ENCODE results near the gene MORN5. TPM values are rescaled to one million over a fixed set of nuclear protein-coding genes. Genes with fewer than 3 reads are reported as not detected.

The MORN5 gene
- total RNA-seq, 2 donors from 2014 or later, result 0.95 to 1.5 TPM

DNA sequence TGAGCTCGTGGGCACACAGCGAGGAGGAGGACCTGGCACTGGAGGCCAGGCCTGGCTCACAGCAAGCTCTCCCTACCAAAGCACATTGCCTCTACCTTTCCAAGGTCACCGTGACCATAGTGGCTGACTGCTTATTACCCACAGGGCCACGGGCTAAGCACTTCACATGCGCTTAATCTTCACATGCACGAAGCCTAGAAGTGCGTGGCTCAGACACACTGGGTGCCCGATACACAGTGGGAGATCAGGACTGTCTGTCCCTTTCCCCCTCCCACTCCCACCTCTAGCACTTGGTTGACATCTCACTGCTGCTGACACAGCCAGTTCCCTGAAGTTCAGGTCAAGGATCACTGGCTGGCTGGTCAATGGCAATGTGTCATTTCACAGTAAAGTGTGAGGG is 45.5 kb downstream of the MORN5 start:
- intact Hi-C loops (cut with DNase I), result no loop called here
- peak; percentile 56 for DNase-seq (ENCODE audit: low spot score)

DNA sequence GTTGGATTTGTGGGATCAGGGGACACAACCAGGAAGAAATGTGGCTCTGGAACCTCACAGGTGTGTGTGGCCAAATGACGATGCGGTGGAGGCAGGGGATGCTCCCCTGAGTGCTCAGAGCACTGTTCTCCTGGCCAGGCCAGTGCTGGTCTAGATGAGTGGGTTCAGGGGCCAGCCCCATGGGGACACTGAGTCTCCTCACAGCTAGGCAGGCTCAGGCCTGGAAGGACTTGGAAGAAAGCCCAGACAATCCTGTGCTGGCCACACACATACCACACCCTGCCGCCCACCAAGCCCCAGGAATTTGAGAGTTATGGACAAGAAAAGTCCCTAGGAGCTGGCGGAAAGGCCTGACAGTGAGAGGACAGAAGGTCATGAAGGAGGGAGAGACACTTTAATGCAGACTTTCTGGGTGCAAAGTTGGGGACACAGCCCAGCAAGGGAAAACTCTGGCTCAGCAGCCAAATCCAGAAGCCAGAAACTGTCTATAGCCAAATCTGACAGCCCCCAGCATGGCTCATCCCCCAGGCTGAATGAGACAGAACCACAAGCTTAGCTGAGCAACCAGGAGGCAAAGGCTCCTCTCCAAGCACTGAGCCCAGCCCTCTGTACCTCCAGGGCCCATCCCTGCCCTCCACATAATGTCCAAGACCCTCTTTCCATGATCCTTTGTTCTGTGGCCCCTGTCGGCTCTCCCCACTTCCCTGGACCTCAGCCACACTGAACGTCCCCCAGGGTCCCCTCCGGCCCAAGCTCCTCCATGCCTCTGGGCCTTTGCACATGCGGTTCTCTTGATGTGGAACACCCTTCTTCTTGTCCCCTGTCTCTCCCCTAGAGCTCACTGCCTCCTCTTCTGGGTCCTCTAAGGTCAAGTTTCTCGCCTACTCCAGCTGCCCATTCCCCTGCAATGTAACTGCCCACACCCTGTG is 46.7 kb downstream of the MORN5 start:
- intact Hi-C loops (cut with DNase I), result no loop called here
- peak; percentile 64 for DNase-seq (ENCODE audit: low spot score)

DNA sequence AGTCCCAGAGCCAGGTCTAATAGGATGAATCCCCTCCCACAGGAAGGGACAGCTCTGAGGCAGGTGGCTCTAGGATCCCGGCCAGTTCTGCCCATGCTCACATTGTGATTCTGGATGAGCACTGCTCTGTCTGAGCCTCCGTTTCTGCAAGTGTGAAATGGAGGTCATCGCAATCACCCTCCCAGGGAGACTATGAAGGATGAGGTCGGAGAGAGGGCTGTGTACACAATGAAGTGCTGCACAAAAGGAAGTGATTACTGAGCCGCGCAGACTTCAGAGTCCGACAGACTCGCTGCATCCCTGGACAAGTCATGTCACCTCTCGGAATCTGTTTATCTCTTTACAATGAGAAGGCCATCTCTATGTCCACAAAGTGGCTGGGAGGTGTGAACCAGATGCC is 47.4 kb downstream of the MORN5 start:
- peak; percentile 67 for DNase-seq (ENCODE audit: low spot score)
- intact Hi-C loops (cut with DNase I), result no loop called here

DNA sequence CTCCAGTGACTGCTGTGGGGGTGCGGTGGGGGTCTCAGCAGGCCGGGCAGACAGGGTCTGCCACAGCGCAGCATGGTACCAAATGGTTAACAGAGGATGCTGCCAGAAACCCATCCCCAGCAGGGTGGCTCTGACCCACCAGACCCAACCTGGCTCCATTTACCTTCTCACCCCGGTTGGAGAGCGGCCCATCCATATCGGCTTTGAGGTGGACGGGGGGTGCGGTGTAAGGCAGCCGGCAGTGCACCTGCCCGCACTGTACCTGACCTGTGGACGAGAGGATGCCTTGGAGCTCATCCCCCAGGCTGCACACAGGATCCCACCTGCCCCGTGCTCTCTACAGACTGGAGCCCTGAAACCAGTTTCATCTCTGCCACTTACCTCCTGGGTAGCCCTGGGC is 49.7 kb downstream of the MORN5 start:
- peak; percentile 57 for DNase-seq (ENCODE audit: low spot score)
- intact Hi-C loops (cut with DNase I), result no loop called here

DNA sequence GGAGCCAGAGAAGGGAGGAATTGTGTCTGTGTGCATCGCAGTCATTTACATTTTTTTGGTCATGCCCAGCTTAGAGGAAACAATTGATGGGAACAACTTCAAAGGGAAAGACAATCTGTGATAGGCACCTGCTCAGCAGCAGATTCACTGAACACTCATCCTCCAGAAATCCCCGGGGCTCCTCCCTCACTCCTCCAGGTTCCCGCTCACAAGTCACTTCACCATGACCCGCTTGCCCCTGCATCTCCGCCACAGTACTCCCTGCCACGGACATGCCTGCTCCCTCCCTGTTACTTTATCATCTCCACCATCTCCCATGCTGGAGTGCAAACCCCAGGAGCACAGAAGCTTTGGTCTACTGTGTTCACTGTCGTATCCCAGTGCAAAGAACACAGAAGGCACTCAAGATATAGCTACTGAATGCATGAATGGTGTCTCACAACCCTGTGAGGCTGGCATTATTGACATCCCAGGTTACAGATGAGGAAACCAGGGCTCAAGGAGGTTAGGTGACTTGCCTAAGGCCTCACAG is 52.8 kb downstream of the MORN5 start:
- peak; percentile 45 for DNase-seq (ENCODE audit: low spot score)
- intact Hi-C loops (cut with DNase I), result no loop called here

DNA sequence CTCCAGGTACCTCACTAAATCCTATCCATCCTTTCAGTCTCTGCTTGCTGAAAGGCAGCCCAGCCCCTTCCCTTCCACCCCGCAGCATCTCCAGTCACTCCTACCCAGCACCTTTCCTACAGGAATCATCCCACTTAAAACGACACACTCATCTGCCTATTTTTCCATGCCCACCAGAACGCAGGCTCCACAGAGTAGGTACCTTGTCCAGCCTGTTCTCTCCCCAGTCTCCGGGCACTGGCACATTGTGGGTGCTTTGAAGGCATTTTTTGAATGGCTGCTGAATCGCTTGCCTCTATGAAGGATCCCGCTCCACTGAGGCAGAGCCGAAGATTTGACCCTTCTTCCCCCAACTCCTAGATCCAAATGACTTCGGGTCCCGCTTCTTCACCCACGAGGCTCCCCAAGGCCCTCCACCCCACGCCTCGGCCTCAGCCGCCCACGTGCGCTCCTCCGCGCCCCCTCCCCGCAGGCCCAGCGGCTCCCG is 53.4 kb downstream of the MORN5 start:
- intact Hi-C loops (cut with DNase I), result no loop called here
- peak; percentile 61 for DNase-seq (ENCODE audit: low spot score)

DNA sequence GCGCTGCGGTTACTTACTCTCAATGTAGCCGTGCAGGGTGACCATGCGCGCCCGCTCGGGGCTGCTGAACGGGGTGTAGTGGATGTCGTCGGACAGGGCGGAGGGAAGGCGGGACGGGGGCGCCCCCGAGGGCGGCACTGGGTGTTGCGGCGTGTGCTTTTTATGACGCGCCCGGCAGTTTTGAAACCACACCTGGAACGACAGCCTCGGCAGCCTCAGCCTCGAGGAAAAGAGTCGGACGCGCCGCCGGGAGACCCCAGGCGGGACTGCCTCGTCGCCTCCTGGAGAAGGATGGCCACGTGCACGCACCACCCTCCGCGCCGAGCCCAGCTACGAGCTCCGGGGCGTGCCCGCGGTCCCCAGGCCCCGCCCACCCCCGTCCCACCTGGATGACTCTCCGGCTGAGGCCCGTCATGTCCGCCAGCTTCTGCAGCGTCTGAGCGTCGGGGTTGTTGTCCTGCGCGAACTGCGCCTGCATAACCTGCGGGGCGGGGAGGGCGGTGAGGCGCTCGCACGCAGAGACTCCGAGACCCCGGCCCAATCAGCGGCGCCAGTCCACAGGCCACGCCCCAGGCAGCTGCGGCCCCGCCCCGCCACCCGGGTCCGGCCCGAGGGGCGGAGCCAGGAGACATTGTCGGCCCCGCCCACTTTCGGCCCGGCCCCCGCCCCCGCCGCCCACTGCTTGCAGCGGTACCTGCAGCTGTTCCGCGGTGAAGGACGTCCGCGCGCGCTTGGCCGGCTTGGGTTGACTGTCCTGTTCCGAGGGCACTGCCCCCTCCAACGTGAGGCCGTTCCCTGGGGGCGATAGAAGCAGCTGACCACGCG is 54.1 kb downstream of the MORN5 start:
- DNase-seq (ENCODE audit: low spot score), result peak; percentile 77
- intact Hi-C loops (cut with DNase I), result no loop called here

DNA sequence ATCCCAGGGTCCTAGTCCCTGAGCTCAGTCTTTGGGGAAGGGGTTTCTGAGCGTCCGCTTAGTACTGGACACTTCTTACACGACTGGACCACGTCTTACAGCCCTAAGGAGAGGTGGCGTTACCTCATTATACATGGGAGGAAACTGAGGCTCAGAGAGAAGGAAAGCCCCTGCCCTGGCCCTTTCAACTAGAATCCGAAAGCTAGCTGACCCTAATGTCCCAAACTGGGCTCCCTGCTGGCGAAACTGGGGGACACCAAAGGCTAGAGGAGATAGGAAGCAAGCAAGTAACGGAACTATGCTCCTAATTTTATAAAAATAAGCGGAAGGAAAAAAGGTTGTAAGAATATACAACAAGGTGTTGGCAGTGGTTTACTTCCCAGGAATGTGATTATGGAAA is 54.8 kb downstream of the MORN5 start:
- intact Hi-C loops (cut with DNase I), result no loop called here
- DNase-seq (ENCODE audit: low spot score), result no peak

DNA sequence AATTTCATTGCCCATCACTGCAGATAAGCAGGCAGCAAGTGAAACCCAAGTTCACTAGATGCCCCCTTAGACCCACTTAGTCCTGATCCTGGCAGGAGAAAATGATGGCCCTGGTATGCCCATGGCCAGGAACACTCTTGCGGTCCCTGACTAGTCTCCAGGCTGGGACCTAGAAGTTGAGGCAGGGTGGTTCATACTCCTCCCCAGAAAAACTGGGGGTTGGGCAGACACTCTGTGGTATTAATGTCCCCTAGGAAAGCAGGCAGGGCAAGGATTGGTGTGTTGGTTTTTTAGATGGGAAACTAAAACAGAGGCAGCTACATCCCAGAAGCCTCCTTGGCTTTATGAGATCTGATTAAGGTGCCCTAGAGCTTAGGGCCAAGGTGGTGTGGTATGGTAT is 56.0 kb downstream of the MORN5 start:
- intact Hi-C loops (cut with DNase I), result no loop called here
- no peak for DNase-seq (ENCODE audit: low spot score)

DNA sequence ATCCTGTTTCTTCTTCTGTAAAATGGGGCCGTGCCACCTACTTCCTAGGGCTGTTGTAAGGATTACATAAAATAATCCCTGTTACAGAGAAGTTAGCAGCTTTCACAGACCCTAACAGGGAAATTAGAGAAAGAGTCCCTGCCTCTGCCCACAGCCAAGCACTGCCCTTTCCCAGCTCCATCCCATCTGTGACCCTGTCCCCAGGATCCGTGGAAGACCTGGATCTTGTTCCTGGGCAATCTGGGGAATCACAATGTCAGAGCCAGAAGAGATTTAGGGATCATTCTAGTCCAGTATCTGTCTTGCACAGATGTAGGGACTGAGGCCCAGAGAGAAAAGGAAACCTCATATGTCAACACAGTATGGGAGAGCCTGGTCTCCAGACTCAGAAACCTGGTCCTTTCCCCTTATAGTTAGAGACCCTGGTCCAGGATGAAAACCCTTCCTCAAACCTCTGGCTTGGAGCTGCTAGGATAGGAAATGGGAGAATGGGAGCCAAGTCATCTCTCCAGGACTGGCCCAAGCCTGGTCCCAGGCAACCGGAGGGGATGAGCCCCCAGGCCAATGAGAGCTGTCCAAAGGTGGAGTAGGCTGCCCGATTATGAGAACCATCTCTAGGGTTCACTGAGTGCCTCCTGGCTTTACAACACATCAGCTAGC is 56.6 kb downstream of the MORN5 start:
- intact Hi-C loops (cut with DNase I), result no loop called here
- DNase-seq (ENCODE audit: low spot score), result no peak

DNA sequence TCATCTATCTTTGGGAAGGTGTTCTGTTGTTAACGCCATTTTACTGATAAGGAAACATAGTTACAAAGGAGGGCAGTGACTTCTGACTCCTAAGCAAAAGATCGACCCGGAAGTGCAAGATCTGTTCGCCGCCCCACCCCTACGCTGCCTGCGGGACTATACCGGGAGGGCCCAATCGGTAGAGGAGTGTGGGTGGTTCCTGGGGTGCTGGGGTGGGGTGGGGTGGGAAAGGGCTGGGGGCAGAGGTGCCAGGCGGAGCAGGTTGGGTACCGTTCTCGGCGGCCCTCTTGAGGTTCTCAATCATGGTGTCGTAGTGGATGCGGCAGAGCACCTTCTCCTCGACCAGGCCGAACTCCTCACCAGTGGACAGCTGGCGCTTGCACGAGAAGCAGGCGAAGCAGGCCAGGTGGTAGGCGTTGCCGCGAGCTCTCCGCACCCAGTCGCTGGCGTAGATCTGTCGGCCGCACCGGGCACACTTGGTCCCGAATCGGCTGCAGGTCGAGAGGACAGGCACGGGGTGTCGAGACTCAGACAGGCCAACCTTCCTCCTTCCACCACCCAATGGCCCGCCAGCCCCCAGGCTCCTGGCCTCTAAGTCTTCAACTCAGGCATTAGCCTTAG is 57.2 kb downstream of the MORN5 start:
- intact Hi-C loops (cut with DNase I), result no loop called here
- DNase-seq (ENCODE audit: low spot score), result peak; percentile 67

DNA sequence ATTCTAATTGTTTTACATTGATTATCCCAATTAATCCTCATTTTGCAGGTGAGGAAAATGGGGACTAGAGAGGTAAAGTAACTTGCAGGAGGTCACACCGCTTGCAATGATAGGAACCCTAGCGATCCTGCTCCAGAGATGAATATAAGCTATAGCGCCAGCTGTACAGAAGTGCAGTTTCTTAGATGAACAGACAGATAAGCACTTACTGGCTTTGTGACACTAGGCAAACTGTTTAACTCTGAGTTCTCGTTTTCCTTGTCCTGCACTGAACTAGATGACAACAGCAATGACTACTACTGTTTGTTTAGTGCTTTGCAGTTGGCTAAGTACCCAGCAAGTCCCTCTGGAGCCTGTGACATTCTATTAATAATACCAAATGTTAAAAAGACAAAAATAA is 57.9 kb downstream of the MORN5 start:
- intact Hi-C loops (cut with DNase I), result loop anchor here in 1 of 2 donors (1.0 kb wide), 1 partner anchor 25 kb away; no protein-coding TSS in a partner anchor

DNA sequence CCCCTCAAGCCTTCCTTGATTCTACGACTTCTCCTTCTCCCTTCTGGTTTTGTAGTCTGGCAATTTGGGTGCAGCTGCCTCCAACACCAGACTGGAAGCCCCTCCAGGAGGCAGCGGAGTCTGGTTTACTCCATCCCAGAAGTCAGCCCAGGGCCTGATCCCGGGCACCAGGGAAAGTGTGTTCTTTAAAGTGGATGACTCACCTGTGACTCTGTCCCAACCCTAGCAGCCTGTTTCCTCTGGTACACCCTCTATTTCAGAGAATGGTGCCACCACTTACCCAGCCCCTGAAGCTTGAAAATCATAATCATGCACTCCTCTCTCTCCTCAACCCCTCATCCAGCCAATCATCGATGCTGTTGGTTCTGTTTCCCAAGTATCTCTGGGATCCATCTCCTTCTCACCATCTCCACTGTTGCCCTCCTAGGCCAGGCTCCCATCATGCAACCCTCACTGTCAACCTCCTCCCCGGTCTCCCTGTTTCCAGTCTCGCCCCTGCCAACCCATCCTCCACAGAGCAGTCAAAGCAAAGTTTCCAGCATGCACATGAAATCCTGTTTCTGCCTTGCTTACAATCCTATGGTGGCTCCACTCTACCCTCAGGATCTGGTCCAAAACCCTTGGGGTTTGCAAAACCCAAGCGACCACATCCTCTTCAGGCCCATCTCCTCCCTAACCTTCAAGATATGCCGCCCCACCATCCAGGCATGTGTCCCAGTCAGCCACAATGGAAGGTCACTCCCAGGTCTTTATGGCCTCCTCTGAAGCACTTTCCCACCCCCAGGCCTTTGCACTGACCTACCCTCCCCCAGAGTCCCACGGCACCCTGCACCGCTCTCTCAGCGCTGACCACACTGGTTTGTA is 58.6 kb downstream of the MORN5 start:
- no peak for DNase-seq (ENCODE audit: low spot score)
- intact Hi-C loops (cut with DNase I), result loop anchor here in 1 of 2 donors (1.0 kb wide), 1 partner anchor 26 kb away; no protein-coding TSS in a partner anchor

More for the DNA sequence above, 57.9 kb downstream of the MORN5 start:
- DNase-seq (ENCODE audit: low spot score), result no peak

DNA sequence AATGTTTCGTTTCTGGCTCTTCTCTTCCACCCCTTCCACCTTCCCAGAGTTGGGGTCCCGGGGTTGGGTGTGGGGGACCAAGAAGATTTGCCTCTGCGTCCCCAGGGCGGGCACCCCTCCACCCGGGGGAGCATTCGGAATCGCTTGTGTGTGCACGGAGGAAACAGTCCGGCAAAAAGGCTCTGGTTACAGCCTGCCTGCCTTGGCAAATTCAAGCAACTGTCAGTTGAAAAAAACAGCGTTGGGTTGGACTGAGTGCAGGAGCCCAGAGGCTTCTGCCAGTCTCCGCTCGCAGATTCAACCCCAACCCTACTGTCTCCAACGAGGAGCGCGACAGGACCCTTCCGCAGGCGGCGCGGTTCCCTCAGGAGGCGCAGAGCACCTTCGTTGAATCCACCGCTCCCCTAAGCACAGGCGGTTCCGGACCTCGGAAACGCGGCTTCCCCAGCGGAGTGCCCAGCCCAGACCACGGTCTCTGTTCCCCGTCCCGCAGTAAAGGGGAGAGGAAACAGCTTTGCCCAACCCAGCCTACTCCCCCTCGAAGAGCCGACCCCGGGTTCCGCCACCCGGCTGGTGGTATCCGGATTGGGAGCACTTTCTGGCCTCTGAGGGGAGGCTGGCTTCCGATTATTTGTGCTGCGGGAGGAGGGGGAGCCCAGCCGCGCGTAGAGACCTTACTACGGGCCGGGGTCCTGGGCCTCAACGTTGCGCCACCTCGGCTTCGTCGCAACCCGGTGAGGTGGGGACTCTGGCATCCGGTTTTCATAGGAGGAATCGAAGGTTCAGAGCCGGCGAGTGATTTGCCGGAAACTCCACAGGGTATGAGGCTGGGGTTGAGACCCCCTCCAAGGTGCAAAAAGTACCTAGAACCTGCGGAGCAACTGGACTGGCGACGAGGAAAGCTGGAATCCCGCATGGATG is 59.5 kb downstream of the MORN5 start:
- DNase-seq (ENCODE audit: low spot score), result peak; percentile 78
- intact Hi-C loops (cut with DNase I), result loop anchor here in 1 of 2 donors (1.0 kb wide), 1 partner anchor 27 kb away; no protein-coding TSS in a partner anchor

DNA sequence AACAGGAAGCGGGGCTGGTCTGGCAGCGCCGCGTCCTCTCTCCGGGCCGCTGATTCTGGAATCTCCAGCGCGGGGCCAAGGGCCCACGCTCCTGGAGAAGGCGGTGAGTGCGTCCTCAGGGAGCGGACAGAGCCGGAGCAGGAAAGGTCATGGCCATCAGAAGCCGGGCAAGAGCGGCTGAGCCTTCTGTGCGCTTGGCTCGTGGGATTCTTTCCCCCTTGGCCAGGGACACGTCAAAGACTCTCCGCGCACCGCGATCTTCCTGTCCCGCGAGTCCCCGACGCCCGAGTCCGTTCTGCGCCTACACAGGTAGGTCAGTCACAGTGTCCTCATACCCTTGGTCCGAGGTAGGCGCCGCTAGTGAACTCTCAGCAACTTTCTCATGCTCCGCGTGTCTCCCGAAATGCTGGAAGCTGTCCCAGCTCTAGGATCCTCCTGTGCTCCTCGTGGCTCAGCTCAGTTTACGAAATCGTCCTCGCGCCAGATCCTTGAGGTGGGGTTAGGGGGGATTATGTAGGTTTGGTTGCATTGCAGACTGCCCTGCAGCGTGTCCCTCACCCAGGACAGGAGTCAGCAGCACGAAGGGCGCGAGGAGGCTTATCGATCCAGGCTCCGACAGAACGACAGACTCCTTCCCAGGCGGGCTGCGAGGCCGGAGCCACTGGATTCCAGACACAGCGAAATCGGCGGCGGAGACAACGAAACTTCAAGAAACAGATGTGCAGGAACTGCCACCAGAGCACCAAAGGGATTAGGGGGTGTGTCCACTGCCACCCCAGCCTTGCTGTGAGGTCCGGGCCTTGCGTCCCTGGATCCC is 60.4 kb downstream of the MORN5 start:
- peak; percentile 79 for DNase-seq (ENCODE audit: low spot score)
- intact Hi-C loops (cut with DNase I), result no loop called here

DNA sequence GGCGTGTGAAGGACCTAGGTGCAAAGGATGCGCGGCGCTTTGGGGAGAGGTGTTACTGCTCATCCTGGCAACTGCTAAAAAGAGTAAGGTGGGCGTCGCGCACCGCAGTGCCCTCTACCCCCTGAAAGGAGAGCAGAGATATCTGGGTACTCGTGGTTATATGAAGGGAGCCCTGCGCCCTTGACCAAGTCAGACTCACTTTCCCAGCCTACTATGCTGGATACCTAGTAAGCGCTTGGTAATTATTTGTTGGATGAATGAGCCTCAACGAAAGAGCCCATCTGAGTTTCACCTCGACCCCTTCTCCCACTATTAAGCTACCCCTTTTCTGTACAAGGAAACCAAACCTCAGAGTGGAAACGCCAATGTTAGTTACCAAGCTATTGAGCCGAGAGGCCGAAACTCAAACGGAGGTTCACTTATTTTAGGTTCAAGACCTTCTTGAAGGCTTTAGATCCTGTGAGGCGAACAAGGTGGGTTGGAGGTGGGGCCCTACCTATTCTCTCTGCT is 61.0 kb downstream of the MORN5 start:
- intact Hi-C loops (cut with DNase I), result no loop called here
- DNase-seq (ENCODE audit: low spot score), result no peak

All from posterior vena cava (tissue), 2 donors.